ENCODE measurements around the gene ESRRA.

DNA sequence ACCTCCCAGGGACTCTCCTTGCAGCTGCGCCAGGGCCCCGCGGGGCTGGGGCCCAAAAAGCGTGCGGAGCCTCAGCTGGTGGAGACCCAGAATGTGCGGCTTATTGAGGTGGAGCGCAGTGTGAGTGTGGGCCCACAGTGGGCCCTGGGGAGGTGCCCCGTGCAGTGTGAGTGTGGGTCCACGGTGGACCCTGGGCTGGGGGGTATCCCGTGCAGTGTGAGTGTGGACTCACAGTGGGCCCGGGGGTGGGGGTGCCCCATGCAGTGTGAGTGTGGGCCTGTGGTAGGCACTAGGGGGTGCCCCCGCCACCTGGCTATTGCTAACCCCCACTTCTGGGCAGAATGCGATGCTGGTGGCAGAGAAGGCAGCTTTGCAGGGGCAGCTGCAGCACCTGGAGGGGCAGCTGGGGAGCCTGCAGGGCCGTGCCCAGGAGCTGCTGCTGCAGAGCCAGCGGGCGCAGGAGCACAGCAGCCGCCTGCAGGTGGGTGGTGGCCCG lies 45.9 kb downstream of the ESRRA start:
- TF ChIP-seq SUZ12 (IDR thresholded peaks at IDR 0.05; ENCODE audit: extremely low read depth, insufficient read depth, insufficient read length), result no peak
- no peak for TF ChIP-seq YY1 (IDR thresholded peaks at IDR 0.05; ENCODE audit: insufficient read depth, insufficient read length)
- no peak for TF ChIP-seq ZNF274 (IDR thresholded peaks at IDR 0.05; ENCODE audit: low read depth, low read length)
